Measurements from ENCODE around the gene MAZ. TPM values are rescaled to one million over a fixed set of nuclear protein-coding genes. Genes with fewer than 3 reads are reported as not detected.
"Not testable (repeated sequence)": the region's sequence is repeated elsewhere in the genome, so short reads cannot be mapped to it uniquely, and the experiment has no call there.

MAZ gene
- 100 to 1,000 TPM in 2 of 4 donors, 10 to 100 TPM in 2; 80.4 to 132 (median 107) TPM for total RNA-seq

- H3K4me1 ChIP-seq, result peaks cover 31 to 50% of the 10 kb centered on the region in 2 donors
- no peaks in the 10 kb centered on the region for H3K27me3 ChIP-seq
- no peaks in the 10 kb centered on the region for H3K9me3 ChIP-seq
- no peak for TF ChIP-seq POLR2A (IDR thresholded peaks at IDR 0.05)
- TF ChIP-seq, protein P1, sequence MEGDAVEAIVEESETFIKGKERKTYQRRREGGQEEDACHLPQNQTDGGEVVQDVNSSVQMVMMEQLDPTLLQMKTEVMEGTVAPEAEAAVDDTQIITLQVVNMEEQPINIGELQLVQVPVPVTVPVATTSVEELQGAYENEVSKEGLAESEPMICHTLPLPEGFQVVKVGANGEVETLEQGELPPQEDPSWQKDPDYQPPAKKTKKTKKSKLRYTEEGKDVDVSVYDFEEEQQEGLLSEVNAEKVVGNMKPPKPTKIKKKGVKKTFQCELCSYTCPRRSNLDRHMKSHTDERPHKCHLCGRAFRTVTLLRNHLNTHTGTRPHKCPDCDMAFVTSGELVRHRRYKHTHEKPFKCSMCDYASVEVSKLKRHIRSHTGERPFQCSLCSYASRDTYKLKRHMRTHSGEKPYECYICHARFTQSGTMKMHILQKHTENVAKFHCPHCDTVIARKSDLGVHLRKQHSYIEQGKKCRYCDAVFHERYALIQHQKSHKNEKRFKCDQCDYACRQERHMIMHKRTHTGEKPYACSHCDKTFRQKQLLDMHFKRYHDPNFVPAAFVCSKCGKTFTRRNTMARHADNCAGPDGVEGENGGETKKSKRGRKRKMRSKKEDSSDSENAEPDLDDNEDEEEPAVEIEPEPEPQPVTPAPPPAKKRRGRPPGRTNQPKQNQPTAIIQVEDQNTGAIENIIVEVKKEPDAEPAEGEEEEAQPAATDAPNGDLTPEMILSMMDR (IDR thresholded peaks at IDR 0.05), result no peak
- intact Hi-C loops (cut with DNase I), result no loop called here
- peak within 1 kb of the TSS; percentile 87 to 98 (median 97) for H3K27ac ChIP-seq
- H3K36me3 ChIP-seq, result peaks cover 11 to 15% of the 10 kb centered on the region in 2 donors
- WGBS, 2 donors, result no CpG with 5 or more reads among the region's 67 CpGs
- peak within 1 kb of the TSS; percentile 52 to 74 (median 69) for H3K4me3 ChIP-seq (replicated peaks in 1 of 3)
- DNase-seq, result peak in 1 of 2 donors; percentile 95
These were observed at the start of gene MAZ for GRCh38 chr16:29806099-29806579. Gene MAZ (plus strand): TSS chr16:29806529. CDS start chr16:29806702, 173 bp downstream.

GRCh38 chr16:29756654-29757053 lies 49.7 kb upstream of the MAZ start:
- no peak for TF ChIP-seq POLR2A (IDR thresholded peaks at IDR 0.05)
- TF ChIP-seq, protein P1 (IDR thresholded peaks at IDR 0.05), result no peak
- Histone ChIP-seq H3K27ac (peak overlapping the region in 2 of 3 donors; percentile 69 to 78), H3K9me3 (no peaks in the 10 kb centered on the region), H3K27me3 (no peaks in the 10 kb centered on the region), H3K36me3 (no peaks in the 10 kb centered on the region), H3K4me3 (replicated peaks in 1 of 3) (no peak overlapping the region), H3K4me1 (peaks cover 37 to 45% of the 10 kb centered on the region in 2 donors)
- intact Hi-C loops (cut with DNase I), result no loop called here
- WGBS, 2 donors, result 75 to 83% methylated on average over 1 of the region's 1 CpG
- DNase-seq, result peak in 1 of 2 donors; percentile 27

DNA sequence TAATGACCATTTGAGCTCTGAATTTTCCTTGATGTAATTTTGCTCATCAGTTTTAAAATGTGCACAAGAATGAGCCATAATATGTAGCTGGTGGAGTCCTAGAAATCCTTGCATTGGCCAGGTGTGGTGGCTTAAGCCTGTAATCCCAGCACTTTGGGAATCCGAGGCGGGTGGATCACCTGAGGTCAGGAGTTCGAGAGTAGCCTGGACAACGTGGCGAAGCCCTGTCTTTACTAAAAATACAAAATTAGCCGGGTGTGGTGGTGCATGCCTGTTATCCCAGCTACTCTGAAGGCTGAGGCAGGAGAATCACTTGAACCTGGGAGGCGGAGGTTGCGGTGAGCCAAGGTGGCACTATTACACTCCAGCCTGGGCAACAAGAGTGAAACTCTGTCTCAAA lies 49.2 kb upstream of the MAZ start:
- Histone ChIP-seq H3K4me1 (peaks cover 37 to 45% of the 10 kb centered on the region in 2 donors), H3K27ac (peak overlapping the region; percentile 69 to 78 (median 78))
- H3K36me3 ChIP-seq; H3K4me3 ChIP-seq (replicated peaks in 1 of 3); intact Hi-C loops (cut with DNase I); H3K27me3 ChIP-seq; H3K9me3 ChIP-seq: not testable (repeated sequence)
- WGBS, 2 donors, result 48 to 54% methylated on average over 8 of the region's 8 CpGs
- DNase-seq, result peak; percentile 33 to 44

GRCh38 chr16:29757950-29758466 lies 48.3 kb upstream of the MAZ start:
- Histone ChIP-seq H3K4me3 (replicated peaks in 1 of 3) (no peak overlapping the region), H3K36me3 (no peaks in the 10 kb centered on the region), H3K27ac (peak overlapping the region; percentile 69 to 78 (median 78)), H3K9me3 (no peaks in the 10 kb centered on the region), H3K4me1 (peaks cover 37 to 47% of the 10 kb centered on the region in 2 donors), H3K27me3 (no peaks in the 10 kb centered on the region)
- DNase-seq, result peak; percentile 74 to 77
- WGBS, 2 donors, result 52 to 54% methylated on average over 6 of the region's 6 CpGs
- no peak for TF ChIP-seq POLR2A (IDR thresholded peaks at IDR 0.05)
- TF ChIP-seq, protein P1 (IDR thresholded peaks at IDR 0.05), result no peak
- intact Hi-C loops (cut with DNase I), result no loop called here

GRCh38 chr16:29760567-29761279 lies 45.6 kb upstream of the MAZ start:
- DNase-seq, result peak; percentile 80 to 84
- Histone ChIP-seq H3K27me3 (no peaks in the 10 kb centered on the region), H3K4me1 (peaks cover 42 to 54% of the 10 kb centered on the region in 2 donors), H3K4me3 (replicated peaks in 1 of 3) (no peak overlapping the region), H3K36me3 (no peaks in the 10 kb centered on the region), H3K27ac (peak overlapping the region; percentile 30 to 46 (median 32)), H3K9me3 (no peaks in the 10 kb centered on the region)
- intact Hi-C loops (cut with DNase I), result no loop called here
- 45 to 47% methylated on average over 9 of the region's 9 CpGs for WGBS, 2 donors
- no peak for TF ChIP-seq POLR2A (IDR thresholded peaks at IDR 0.05)

DNA sequence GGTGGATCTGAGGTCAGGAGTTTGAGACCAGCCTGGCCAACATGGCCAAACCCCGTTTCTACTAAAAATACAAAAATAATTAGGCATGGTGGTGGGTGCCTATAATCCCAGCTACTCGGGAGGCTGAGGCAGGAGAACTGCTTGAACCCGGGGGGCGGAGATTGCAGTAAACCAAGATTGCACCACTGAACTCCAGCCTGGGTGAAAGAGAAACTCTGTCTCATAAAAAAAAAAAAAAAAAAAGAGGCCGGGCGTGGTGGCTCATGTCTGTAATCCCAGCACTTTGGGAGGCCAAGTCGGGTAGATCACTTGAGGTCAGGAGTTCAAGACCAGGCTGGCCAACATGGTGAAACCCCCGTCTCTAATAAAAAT lies 45.1 kb upstream of the MAZ start:
- H3K27me3 ChIP-seq; H3K4me3 ChIP-seq (replicated peaks in 1 of 3); DNase-seq; H3K36me3 ChIP-seq; H3K9me3 ChIP-seq; intact Hi-C loops (cut with DNase I): not testable (repeated sequence)
- Histone ChIP-seq H3K27ac (peak overlapping the region in 2 of 3 donors; percentile 32 to 46), H3K4me1 (peaks cover 45 to 53% of the 10 kb centered on the region in 2 donors)
- 77 to 78% methylated on average over 8 of the region's 8 CpGs for WGBS, 2 donors

All from thyroid gland (tissue), 4 donors.